ENCODE results near the gene NKX1-2. TPM values are rescaled to one million over a fixed set of nuclear protein-coding genes. Genes with fewer than 3 reads are reported as not detected.

NKX1-2 gene
- total and polyA plus RNA-seq, 2 experiments from 2014 or later: 9.8 to 39.4 TPM

DNA sequence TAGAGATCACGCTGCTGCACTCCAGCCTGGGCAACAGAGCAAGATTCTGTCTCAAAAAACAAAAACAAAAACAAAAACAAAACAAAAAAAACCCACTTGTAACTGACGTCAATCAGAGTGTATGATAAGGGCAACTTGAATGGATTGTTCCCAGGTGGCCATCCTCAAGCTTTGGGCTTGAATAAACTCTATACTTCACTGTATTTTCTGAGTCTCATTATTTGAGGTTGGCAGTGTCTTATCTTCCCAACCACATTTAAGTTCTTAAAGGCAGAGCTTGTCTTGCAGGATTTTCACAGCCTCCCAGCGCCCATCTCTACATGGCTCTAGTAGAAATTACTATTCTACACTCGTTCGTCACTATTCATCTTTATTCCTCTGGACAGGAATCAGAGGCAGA lies 26.0 kb downstream of the NKX1-2 start:
- H3K36me3 Mint-ChIP-seq (ENCODE audit: low read depth): no peaks in the 10 kb centered on the region
- Histone ChIP-seq H3K79me2 (replicated peaks; ENCODE audit: insufficient read depth) (no peaks in the 10 kb centered on the region), H3K4me2 (no peak overlapping the region), H3K27ac (ENCODE audit: low read depth) (no peak overlapping the region), H4K20me1 (replicated peaks; ENCODE audit: insufficient read depth) (no peaks in the 10 kb centered on the region), H3K4me3 (no peak overlapping the region), H3F3A (replicated peaks; ENCODE audit: low read depth) (peaks cover 10% of the 10 kb centered on the region; the same call in 1 of the 2 replicates), H3K9me2 (ENCODE audit: insufficient read depth) (no peaks in the 10 kb centered on the region), H3K4me1 (ENCODE audit: insufficient read depth) (peaks cover 36% of the 10 kb centered on the region), H2AFZ (no peak overlapping the region), H3K27me3 (ENCODE audit: insufficient read depth) (0 out of 2 replicates have a peak, but pooled peaks cover 4% of the 10 kb centered on the region), H3K36me3 (ENCODE audit: insufficient read depth) (no peaks in the 10 kb centered on the region)
- no peak for ATAC-seq
- TF ChIP-seq NANOG (IDR thresholded peaks at IDR 0.05; ENCODE audit: borderline replicate concordance) (no peak), STAT1 (IDR thresholded peaks at IDR 0.05; ENCODE audit: unreplicated experiment) (no peak), ZNF114 (CRISPR knock-in tag; IDR thresholded peaks at IDR 0.05) (no peak), EZH2phosphoT487 (IDR thresholded peaks at IDR 0.05; ENCODE audit: unreplicated experiment) (no peak), ZNF331 (CRISPR knock-in tag; IDR thresholded peaks at IDR 0.05; ENCODE audit: low read depth) (no peak), CREB1 (CRISPR knock-in tag; IDR thresholded peaks at IDR 0.05; ENCODE audit: low read depth) (no peak), EZH2 (IDR thresholded peaks at IDR 0.05; ENCODE audit: low read depth, unreplicated experiment) (no peak), JUNB (IDR thresholded peaks at IDR 0.05; ENCODE audit: unreplicated experiment) (no peak)
- TF ChIP-seq, protein P1, sequence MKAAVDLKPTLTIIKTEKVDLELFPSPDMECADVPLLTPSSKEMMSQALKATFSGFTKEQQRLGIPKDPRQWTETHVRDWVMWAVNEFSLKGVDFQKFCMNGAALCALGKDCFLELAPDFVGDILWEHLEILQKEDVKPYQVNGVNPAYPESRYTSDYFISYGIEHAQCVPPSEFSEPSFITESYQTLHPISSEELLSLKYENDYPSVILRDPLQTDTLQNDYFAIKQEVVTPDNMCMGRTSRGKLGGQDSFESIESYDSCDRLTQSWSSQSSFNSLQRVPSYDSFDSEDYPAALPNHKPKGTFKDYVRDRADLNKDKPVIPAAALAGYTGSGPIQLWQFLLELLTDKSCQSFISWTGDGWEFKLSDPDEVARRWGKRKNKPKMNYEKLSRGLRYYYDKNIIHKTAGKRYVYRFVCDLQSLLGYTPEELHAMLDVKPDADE (IDR thresholded peaks at IDR 0.05): no peak
- DNase-seq (ENCODE audit: low spot score): no peak
- H3K27me3 Mint-ChIP-seq (ENCODE audit: insufficient read depth, low read depth, poor library complexity): peaks cover 16% of the 10 kb centered on the region
- H3K27ac Mint-ChIP-seq: no peak overlapping the region
- H3K4me1 Mint-ChIP-seq: peaks cover 22% of the 10 kb centered on the region
- H3K4me3 Mint-ChIP-seq: no peak overlapping the region
- no peaks in the 10 kb centered on the region for H3K9me3 Mint-ChIP-seq

DNA sequence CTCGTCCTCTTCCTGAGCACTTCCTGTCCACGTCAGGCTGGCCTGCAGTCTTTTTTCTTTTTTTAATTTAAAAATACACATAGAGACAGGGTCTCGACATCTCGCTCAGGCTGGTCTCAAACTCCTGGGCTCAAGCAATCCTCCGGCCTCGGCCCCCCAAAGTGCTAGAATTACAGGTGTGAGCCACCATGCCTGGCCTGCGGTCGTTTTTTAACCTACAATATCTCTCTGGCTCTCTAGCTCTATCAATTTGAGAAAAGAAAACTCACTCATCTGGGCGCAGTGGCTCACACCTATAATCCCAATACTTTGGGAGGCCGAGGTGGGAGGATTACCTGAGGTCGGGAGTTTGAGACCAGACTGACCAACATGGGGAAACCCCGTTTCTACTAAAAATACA lies 27.1 kb downstream of the NKX1-2 start:
- Mint-ChIP-seq H3K36me3 (ENCODE audit: low read depth) (no peaks in the 10 kb centered on the region), H3K27ac (no peak overlapping the region), H3K4me1 (peaks cover 17% of the 10 kb centered on the region), H3K9me3 (no peaks in the 10 kb centered on the region), H3K4me3 (no peak overlapping the region), H3K27me3 (ENCODE audit: insufficient read depth, low read depth, poor library complexity) (peaks cover 17% of the 10 kb centered on the region)
- ATAC-seq (no peak), DNase-seq (ENCODE audit: low spot score) (no peak)
- Histone ChIP-seq H4K20me1 (replicated peaks; ENCODE audit: insufficient read depth) (no peaks in the 10 kb centered on the region), H2AFZ (peak overlapping the region; percentile 24; the same call in 1 of the 2 replicates), H3K4me2 (no peak overlapping the region), H3K27ac (ENCODE audit: low read depth) (no peak overlapping the region; the same call in 1 of the 2 replicates), H3K9me2 (ENCODE audit: insufficient read depth) (no peaks in the 10 kb centered on the region), H3K79me2 (replicated peaks; ENCODE audit: insufficient read depth) (no peaks in the 10 kb centered on the region; the same call in 1 of the 2 replicates), H3K4me3 (no peak overlapping the region), H3K36me3 (ENCODE audit: insufficient read depth) (no peaks in the 10 kb centered on the region), H3F3A (replicated peaks; ENCODE audit: low read depth) (peaks cover 13% of the 10 kb centered on the region; the same call in 1 of the 2 replicates), H3K4me1 (ENCODE audit: insufficient read depth) (peaks cover 36% of the 10 kb centered on the region), H3K27me3 (ENCODE audit: insufficient read depth) (0 out of 2 replicates have a peak, but pooled peaks cover 4% of the 10 kb centered on the region)
- TF ChIP-seq STAT1 (IDR thresholded peaks at IDR 0.05; ENCODE audit: unreplicated experiment): no peak
- TF ChIP-seq, protein P2, sequence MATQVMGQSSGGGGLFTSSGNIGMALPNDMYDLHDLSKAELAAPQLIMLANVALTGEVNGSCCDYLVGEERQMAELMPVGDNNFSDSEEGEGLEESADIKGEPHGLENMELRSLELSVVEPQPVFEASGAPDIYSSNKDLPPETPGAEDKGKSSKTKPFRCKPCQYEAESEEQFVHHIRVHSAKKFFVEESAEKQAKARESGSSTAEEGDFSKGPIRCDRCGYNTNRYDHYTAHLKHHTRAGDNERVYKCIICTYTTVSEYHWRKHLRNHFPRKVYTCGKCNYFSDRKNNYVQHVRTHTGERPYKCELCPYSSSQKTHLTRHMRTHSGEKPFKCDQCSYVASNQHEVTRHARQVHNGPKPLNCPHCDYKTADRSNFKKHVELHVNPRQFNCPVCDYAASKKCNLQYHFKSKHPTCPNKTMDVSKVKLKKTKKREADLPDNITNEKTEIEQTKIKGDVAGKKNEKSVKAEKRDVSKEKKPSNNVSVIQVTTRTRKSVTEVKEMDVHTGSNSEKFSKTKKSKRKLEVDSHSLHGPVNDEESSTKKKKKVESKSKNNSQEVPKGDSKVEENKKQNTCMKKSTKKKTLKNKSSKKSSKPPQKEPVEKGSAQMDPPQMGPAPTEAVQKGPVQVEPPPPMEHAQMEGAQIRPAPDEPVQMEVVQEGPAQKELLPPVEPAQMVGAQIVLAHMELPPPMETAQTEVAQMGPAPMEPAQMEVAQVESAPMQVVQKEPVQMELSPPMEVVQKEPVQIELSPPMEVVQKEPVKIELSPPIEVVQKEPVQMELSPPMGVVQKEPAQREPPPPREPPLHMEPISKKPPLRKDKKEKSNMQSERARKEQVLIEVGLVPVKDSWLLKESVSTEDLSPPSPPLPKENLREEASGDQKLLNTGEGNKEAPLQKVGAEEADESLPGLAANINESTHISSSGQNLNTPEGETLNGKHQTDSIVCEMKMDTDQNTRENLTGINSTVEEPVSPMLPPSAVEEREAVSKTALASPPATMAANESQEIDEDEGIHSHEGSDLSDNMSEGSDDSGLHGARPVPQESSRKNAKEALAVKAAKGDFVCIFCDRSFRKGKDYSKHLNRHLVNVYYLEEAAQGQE (IDR thresholded peaks at IDR 0.05; ENCODE audit: unreplicated experiment): no peak

All from GM23338 (cell line).